Measurements from ENCODE around the gene CTNNAL1.
A peak's percentile ranks its signal among the peaks of the same experiment; 100 is the strongest.
"Not testable (repeated sequence)": the region's sequence is repeated elsewhere in the genome, so short reads cannot be mapped to it uniquely, and the experiment has no call there.

The CTNNAL1 gene

GRCh38 chr9:108983885-108984284 lies 29.4 kb downstream of the CTNNAL1 start:
- no peak for DNase-seq (ENCODE audit: low spot score)

- DNase-seq (ENCODE audit: low spot score), result no peak
Measured at GRCh38 chr9:108980893-108981292, 32.4 kb downstream of the CTNNAL1 start.

GRCh38 chr9:108978205-108978604 lies 35.1 kb downstream of the CTNNAL1 start:
- no peak for DNase-seq (ENCODE audit: low spot score)

GRCh38 chr9:108973895-108974294 lies 39.4 kb downstream of the CTNNAL1 start:
- DNase-seq (ENCODE audit: low spot score), result no peak

GRCh38 chr9:108972626-108973209 lies 40.6 kb downstream of the CTNNAL1 start:
- DNase-seq (ENCODE audit: low spot score), result no peak

GRCh38 chr9:108972186-108972585 lies 41.1 kb downstream of the CTNNAL1 start:
- DNase-seq (ENCODE audit: low spot score), result no peak

GRCh38 chr9:108971392-108971791 lies 41.9 kb downstream of the CTNNAL1 start:
- not testable (repeated sequence) for DNase-seq (ENCODE audit: low spot score)

GRCh38 chr9:108967916-108968315 lies 45.4 kb downstream of the CTNNAL1 start:
- no peak for DNase-seq (ENCODE audit: low spot score)

- DNase-seq (ENCODE audit: low spot score), result no peak
Measured at GRCh38 chr9:108963459-108964143, 49.7 kb downstream of the CTNNAL1 start.

- no peak for DNase-seq (ENCODE audit: low spot score)
Measured at GRCh38 chr9:108961151-108961550, 52.1 kb downstream of the CTNNAL1 start.

GRCh38 chr9:108960331-108960730 lies 53.0 kb downstream of the CTNNAL1 start:
- DNase-seq (ENCODE audit: low spot score), result no peak

- no peak for DNase-seq (ENCODE audit: low spot score)
Measured at GRCh38 chr9:108956631-108957026, 56.7 kb downstream of the CTNNAL1 start.

- no peak for DNase-seq (ENCODE audit: low spot score)
Measured at GRCh38 chr9:108956022-108956630, 57.2 kb downstream of the CTNNAL1 start.

GRCh38 chr9:108953983-108954574 lies 59.2 kb downstream of the CTNNAL1 start:
- peak; percentile 31 for DNase-seq (ENCODE audit: low spot score)

GRCh38 chr9:108951578-108951977 lies 61.7 kb downstream of the CTNNAL1 start:
- no peak for DNase-seq (ENCODE audit: low spot score)

GRCh38 chr9:108950168-108950567 lies 63.1 kb downstream of the CTNNAL1 start:
- peak; percentile 26 for DNase-seq (ENCODE audit: low spot score)

GRCh38 chr9:108939975-108940374 lies 73.3 kb downstream of the CTNNAL1 start:
- no peak for DNase-seq (ENCODE audit: low spot score)

GRCh38 chr9:108937561-108938305 lies 75.6 kb downstream of the CTNNAL1 start:
- DNase-seq (ENCODE audit: low spot score), result no peak

- DNase-seq (ENCODE audit: low spot score), result peak; percentile 71
Measured at GRCh38 chr9:108934323-108934893, 78.9 kb downstream of the CTNNAL1 start, which contains the start of gene ABITRAM. TSS of gene ABITRAM (plus strand) at chr9:108934400. CDS start at chr9:108934487, 87 bp downstream.

GRCh38 chr9:108933718-108934322 lies 79.5 kb downstream of the CTNNAL1 start, which contains the start of gene ELP1:
TSS of gene ELP1 (minus strand) at chr9:108934124. CDS start at chr9:108931146, 2,978 bp downstream.
- DNase-seq (ENCODE audit: low spot score), result peak; percentile 89

- no peak for DNase-seq (ENCODE audit: low spot score)
Measured at GRCh38 chr9:108933231-108933717, 80.0 kb downstream of the CTNNAL1 start.
